ENCODE data around the gene CISD2. TPM values are rescaled to one million over a fixed set of nuclear protein-coding genes. Genes with fewer than 3 reads are reported as not detected.

The CISD2 gene
- total RNA-seq, result 43.9 and 44.6 TPM in 2 replicates

GRCh38 chr4:102868781-102869568 lies at the start of gene CISD2:
CISD2 (plus strand) TSS chr4:102868992; CDS start chr4:102869085, 93 bp downstream.

GRCh38 chr4:102826890-102827673 lies 41.7 kb upstream of the CISD2 start, which contains the start of gene UBE2D3:
UBE2D3 (minus strand) TSS chr4:102827551; CDS start chr4:102826508, 1,043 bp downstream.

Other genes with a start within 250 kb of the CISD2 start
- gene MANBA, start 108.0 kb upstream of the CISD2 start, total RNA-seq, result 11.3 and 23.1 TPM in 2 replicates
- 259 and 295 TPM in 2 replicates for gene UBE2D3, start 41.4 kb upstream of the CISD2 start, total RNA-seq
- 0.47 and 0.63 TPM in 2 replicates for gene SLC9B1, start 150.7 kb downstream of the CISD2 start, total RNA-seq
- 18.4 and 22.1 TPM in 2 replicates for gene SLC9B2, start 207.8 kb downstream of the CISD2 start, total RNA-seq
- gene BDH2, start 230.8 kb downstream of the CISD2 start, total RNA-seq, result 34.9 and 39.2 TPM in 2 replicates